ENCODE results near the gene SGIP1.
"Not testable (repeated sequence)": the region's sequence is repeated elsewhere in the genome, so short reads cannot be mapped to it uniquely, and the experiment has no call there.

The SGIP1 gene

DNA sequence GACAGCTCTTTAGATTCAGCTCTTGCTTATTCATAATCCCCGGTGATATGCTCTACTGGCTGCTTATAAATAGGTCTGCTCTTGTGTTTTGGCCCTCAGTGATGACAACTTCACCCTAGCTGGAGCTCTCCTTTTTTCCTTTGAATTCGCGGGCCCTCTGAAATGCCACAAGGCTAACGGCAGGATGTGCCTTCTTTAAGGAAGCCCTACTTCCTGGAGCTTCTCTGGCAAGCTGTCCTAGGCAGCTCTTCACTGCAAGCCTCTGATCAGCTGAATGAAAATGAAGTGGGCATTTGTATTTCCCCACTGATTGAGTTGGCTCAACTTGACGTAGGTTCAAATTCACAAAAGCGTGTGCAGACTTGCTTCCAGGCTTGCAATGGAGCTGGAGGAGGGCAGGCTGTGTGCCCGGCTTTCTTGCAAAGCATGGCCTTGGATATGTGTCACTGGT is 22.2 kb downstream of the SGIP1 start:
- DNase-seq: no peak

DNA sequence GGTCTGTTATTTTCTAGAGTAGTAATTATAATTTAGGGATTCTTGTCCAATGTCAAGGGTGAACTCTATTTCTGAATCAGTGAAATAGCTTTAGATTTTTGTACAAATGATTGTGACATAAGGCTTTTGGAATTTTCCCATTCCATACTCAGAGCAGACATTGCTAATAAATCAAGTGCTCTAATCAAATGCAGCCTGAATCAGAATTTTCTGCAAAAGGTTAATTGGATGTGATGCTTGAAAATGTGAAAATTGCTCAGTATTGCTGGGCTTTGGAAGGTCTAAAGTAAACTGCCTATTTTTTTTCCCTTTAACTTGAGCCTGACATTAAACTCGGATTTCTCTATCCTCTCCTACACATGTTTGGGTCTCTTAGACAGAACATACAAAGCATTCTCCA is 23.2 kb downstream of the SGIP1 start:
- no peak for DNase-seq

DNA sequence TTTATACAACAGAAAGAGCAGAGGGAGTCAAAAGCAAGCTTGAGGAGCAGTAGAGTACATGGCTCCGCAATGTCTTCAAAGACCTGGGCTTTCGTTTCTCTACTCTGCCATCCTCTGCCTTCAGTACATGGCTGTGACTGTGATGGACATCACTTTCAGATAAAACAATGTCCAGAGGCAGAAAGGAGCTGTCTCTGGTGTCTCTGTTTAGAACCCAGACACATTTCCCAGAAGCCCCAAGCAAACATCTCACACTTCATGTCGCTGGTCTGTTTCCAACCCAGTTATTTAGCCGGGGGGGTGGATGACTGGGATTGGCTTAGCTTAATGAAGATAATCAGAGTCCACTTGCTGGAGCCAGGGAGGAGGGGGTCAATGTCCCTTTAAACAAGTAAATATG is 25.6 kb downstream of the SGIP1 start:
- DNase-seq: no peak

DNA sequence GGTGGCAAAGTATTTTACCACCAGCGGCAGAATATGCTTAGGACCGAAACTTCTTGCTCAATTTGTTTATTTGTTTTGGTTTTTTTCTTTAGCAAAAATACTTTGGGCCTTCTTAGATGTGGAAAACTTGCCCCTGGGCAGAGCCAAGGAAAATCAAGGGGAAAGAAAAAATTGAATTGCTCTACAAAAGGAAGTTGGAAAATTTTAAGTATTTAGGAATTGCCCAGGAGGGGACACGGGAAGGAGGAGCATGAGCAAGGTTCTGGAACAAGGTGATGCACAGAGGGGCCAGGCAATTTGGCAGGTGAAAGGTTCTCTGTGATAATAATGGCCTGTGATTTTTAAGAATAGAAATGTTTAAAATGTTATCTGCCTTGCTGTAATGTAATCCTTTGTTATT is 28.6 kb downstream of the SGIP1 start:
- no peak for DNase-seq

DNA sequence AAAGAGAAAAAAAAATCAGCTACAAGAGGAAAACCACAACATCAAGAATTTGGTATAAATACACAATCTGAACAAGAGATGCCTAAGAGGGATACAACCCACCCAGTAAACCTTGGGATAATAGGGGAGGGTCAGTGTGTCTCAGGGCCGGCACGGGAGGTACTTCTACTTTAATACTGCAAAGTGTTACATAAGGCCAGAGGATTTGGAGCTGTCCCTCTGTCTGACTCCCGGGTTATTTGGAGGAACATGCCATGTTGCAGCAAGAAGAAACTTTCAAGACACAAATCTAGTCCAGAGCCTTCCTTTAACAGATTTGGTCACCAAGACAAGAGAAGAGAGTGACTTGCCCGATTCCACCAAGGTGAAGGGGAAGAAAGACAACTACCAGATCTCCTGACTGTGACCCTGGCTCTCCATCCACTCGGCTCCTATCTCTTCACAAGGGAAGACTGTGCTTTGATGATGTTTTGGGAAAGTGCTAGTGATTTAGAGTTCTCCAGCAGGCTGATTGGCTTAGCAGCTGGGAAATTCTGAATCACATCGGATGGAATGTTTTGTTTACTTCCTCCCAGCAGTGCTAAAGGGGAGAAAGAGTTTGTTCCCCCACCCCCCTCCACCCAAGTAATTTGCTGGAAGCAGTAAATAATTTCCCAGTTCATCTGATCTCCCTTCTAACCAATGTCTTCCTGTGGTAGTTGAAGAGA is 29.3 kb downstream of the SGIP1 start:
- DNase-seq: no peak

DNA sequence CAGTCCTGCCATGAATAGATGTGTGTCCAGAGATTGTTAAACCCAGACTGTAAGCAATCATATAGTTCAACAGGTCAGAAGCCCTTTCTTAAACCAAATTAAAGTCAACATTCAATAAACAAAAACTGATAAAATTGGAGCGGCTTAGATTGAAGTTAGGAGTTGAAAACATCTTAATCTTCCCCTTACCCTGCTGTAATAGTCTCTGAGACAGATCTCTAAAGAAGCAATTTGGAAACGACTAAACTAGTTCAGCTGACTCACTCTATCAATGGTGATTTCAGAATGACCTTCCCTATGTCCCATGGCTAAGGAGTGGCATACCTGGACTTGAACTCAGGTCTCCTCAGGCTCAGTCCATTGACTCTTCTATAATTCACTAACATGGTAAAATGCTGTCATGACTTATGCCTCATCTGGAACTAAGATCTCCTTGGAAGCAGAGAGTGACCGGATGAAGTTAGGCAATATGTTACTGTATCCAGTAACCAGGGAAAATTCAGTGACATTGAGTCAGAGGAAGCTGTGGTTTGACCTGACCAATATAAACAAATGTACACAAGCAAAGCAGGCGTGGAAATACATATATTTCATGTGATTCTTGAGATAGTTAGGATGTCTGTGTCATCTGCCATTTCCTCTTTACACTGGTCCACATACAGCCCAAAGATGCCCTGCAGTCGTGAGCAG is 30.1 kb downstream of the SGIP1 start:
- DNase-seq: no peak

DNA sequence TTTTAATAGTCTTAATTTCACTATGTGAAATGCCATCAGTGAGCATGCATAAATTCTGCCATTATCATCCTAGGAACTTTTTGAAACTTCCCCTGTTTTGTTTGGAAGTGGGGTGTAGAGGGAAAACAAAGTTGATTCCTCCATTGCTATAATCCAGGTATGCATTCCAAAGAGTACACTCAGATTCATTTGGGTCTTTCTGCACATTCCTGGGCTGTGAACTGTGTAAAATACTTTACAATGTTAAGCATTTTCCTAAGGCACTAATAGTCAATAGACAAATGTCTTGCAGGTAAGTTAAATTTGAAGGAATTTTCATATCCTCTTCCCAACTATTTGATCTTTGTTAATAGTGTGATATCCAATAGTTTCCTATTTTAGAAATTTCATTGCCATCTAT is 36.2 kb downstream of the SGIP1 start:
- no peak for DNase-seq

DNA sequence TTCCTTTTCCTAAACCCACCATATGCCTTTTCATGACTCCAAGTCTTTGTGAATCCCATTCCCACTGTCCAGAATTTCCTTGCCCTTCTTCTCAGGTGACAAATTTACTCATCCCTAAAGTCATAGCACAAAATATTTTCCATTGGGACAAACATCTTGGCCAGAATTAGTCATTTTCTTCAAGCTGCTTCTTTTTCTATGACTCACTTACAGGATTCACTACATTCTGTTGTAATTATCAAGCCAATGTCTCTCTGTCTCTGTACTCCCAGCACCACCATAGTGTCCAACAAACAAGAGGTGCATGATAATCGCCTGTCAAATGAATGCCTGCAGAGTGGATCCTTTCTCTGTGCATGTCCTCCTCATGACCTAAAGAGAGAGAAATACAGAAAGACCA is 37.8 kb downstream of the SGIP1 start:
- DNase-seq: no peak

DNA sequence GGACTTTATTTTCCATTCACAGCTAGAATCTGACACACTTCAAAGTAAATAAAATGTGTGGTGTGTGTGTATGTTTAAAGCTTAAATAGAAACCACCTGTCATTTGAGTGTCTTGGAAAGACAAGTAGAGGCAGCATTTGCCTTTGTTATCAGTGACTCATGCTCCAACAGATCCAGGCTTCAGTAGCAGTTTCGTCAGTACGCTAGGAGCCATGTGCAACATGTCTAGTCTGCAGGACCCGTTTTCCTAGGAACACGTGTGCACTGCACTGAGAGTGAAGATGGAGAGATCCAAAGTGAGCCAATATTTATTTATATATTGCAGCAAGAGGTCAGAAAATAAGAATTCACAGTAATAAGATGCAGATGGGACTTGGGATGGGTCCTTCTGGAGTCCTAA is 41.8 kb downstream of the SGIP1 start:
- DNase-seq: no peak

DNA sequence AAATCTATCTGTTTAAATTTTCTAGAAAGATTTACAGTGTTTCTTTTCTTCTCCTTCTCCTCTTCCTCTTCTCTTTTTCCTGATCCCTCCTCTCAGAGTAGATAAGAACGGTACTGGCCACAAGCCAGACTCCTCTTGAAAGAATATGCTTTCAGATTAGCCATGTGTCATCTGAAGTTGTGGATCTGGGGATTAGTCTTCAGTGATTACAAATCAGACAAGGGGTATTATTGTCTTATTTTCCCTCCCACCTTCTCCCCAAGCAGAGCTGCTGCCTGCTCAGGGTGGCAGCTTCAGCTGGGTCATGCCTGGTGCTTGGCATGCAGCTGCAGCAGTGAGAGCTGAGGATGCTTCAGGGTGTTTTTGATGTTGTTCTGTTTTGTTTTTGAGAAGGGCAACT is 42.7 kb downstream of the SGIP1 start:
- DNase-seq: no peak

DNA sequence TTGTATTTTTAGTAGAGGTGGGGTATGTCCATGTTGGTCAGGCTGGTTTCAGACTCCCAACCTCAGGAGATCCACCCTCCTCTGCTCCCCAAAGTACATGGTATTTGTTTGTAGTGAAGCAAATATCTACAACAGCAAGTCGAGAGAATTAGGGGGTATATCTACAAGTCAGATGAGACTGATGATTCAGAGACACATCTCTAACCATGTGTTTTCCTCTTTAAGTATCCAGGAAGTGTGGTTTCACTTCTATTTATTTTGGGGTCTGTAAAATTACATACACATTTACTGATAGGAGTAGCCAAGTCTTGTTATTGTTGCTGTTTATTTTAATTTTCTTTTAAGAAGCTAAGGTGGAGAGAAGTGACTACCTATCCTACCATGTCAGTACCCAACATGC is 44.9 kb downstream of the SGIP1 start:
- DNase-seq: no peak

DNA sequence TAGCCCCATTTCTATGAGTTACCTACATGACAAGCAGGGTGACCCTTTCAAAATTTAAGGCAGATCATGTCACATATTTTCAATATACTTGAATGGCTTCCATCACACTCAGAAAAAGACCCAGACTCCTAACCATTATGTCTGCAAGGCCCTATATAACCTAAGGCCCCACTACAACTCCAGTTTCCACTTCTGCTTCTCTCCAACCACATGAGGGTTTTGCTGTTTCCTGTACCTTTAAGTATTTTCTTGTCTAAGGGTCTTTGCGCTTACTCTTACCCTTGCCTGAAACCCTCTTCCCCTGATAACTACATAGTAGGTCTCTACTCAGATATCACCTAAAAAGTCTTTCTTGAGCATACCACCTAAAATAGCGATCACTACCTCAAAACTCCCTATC is 46.1 kb downstream of the SGIP1 start:
- no peak for DNase-seq

DNA sequence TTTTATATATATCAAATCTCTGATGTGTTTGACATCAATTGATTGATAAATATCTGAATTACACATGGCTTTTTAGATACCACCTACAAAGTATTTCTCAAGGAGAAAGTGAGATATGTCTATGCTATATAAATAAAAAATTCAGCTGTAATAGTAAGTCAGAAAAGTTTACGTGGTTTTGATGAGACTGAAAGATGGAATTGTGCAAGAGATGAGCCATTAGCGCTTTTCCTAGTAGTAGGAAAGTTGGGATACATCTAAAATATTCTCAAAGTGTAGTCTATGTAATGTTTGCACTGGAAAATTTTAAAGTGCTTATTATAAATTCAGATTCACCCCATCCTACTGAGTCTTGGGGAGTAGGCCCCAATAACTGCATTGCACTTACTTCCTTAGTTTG is 49.1 kb downstream of the SGIP1 start:
- no peak for DNase-seq

DNA sequence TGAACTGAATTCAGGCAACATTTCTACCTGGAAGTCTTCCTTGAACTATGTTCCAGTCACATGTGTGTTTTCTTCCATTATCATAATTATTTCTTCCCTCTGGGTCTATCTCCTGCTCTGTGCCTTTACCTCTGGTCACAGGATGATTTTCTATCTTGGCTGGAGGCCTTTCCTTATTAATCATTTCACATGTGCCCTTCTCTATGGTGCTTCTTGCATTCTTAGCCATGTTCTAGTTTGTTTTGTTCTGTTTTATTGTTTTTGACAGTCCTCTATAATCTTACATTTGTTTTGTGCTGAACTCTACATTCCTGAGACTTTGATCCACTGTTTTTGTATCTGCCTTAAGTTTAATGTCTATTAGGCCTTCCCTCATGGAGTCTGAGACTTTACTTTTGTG is 51.0 kb downstream of the SGIP1 start:
- DNase-seq: no peak

DNA sequence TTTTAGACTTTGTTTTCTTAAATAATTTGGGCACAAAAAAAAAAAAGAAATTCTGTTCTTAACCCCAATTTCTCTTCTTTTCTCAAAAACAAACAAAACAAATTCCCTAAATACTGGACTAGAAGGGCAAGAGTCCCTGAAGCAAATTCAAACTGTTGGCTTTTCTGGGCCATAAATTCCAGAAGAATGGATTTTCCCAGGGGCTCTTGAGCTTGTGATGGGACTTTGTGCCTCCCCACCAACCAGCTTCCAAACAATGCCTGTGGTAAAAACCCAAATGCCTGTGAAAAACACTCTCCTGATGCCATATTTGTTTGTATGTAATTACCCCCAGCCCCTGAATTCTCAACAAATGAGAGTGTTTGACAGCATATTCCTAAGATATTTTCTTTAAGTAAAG is 55.4 kb downstream of the SGIP1 start:
- DNase-seq: no peak

DNA sequence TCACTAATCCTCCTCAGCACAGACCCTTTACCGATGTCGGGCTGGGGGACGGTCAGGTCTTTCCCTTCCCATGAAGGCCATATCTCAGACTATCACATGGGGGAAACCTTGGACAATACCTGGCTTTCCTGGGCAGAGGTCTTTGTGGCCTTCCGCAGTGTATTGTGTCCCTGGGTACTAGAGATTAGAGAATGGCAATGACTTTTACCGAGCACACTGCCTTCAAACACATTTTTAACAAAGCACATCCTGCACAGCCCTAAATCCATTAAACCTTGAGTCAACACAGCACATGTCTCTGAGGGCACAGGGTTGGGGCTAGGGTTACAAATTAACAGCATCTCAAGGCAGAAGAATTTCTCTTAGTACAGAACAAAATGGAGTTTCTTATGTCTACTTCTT is 58.2 kb downstream of the SGIP1 start:
- DNase-seq: not testable (repeated sequence)

DNA sequence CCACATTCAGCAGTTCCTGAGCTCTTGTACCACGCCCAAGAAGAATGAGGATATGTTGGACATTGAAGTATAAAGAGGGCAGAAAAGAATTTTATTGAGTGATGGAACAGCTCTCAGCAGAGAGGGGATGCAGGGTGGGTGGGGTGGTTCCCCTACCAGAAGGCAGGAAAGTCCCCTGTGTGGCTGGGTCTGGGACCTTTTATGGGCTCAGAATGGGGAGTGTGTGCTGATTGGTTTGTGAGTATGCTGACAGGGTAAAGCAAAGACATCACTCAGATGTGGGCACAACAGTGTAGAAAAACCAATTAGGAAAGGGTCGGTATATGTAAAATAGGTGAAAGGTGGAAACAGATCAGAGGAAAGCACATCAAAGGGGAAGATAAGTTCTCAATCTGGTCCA is 62.2 kb downstream of the SGIP1 start:
- no peak for DNase-seq

DNA sequence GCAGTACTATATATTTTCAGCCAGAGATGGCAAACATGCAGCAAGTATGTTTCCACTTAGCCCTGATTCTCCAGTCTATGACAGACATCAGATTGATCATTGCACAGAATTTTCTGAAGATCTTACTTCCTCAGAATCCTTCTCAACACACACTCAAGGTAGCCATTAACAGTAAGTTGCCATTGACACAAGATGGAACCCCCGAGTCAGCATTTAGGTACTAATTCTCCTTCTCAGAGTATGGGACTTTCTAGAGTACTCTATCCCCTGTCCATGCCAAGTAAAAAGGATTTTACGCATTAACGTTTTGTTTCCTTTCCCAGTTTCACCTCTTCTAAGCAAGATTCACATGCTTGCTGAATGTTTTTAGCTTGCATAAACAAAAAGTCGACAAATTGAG is 63.5 kb downstream of the SGIP1 start:
- DNase-seq: no peak

DNA sequence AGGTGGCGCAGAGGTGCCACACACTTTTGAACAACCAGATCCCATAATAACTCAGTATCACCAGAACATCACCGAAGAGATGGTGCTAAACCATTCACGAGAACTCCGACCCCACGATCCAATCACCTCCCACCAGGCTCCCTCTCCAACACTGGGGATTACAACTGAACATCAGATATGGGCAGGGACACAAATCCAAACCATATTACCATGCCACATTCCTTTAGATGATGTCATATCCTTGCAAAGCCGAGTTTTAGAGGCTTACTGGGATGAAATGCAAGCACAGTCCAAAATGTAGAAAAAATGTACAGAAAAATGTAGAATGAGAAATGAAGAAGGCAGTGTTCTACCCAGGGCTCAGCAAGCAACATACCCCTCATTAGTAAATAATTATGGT is 64.7 kb downstream of the SGIP1 start:
- DNase-seq: peak; percentile 28

DNA sequence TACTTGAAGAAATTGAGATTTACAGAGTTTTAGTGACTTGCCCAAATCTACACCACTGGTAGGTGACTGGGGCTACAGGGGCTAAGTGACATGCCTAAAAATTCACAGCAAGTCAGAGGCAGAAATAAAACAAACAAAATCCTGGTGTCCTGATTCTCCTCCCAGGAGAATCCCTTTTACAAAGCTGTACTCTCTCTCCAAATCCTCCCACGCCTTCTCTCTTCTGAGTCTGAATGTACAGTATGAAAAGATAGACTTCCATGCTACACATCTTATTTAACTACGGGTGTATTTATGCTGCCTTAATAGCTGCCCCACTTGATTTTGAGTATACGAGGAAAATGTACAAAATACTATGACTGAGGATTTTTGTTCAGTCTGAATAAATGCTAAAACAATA is 65.4 kb downstream of the SGIP1 start:
- DNase-seq: no peak

DNA sequence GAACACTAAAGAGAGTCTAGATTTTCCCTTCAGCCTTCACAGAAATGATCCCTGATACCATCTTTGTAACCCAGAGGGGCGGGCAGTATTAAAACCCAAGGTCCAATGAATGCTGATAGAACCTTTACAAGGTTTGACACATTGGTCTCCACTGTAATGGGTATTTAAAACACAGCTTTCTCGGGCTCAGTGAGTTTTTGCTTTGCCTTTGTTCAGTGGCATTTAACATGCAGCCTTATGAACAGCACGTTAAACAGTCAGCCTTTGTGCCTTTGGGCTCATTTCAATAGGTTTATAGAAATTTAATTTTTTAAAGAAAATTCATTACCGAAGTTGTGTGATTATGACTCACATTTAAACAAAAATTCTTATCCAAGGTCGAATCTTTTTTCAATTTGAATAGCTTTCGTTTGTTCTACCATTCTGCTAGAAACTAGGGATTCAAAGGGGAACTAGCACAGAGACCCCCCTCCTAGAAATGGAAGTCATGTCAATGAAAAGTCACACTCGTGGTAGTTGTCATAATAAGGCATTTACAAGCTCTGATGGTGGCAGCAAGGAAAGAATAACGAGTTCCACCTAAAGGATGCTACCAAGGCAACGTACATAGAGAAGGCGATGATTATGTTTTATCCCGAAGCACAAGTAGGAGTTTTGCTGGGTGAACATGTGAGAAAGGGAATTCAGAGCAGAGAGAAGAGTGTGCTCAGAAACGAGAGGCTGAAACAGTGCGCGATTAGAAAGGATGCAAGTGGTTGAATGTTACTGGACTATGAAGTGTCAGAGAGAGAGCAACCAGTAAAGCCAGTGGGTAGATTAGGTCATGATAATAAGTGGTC is 66.2 kb downstream of the SGIP1 start:
- no peak for DNase-seq

DNA sequence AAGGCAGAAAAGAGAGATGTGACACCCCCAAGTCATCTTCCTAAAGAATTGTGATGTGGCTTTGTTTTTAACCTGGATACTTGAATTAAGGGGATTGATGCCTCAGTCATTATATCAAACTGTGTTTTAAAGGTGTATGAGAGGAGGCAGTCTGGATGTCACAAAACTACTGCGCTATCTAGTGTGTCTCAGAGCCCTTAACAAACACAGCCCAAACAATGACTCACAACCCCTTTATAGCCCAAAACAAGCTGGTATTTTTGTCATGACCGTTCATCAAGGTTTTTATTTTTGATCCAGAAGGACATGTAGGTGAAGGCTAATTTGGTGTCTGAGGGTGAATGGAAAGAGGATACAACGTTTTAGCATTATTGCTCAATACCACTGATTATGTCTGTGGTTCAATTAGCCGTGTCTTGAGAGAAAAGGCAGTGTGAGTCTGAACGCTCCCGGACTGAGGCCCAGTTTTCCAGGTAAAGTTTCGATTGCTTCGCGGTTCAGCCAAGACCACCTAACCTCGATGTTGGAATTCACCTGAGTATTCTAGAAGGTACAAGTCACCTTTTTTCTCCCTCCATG is 71.6 kb downstream of the SGIP1 start:
- DNase-seq: no peak

DNA sequence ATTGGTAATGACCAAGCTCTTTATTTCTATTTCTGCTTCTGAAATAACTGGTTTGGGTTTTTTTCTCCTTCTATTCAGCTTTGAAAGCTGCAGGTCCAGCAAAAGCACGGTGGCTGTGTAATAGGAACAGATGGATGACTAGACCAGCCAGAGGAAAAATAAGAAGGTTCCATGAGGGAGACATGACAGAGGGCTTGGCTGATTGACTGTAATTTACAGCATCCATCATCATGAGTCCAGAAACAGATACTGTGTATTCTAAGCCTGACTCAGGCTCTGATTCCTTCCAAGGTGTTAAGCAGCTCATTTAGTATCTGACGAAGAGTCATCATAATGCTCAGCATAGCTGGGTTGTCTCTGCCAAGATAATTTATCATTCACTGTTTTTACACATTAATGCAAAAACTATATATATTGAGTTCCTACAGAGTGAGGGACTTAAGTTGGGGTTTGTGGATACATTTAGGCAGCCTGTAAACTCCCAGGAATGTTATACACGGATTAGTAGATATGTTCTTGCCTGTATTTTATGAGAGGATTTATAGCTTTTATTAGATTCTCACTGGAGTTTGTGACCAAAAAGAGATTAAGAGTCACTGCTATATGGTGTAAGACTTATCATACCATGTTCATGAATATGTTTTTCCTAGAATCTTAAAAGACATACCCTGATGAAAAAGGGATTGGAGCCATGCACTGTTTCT is 72.6 kb downstream of the SGIP1 start:
- no peak for DNase-seq

Measured in eye (tissue), 1 donor.